ENCODE data around the gene DACH1.

DNA sequence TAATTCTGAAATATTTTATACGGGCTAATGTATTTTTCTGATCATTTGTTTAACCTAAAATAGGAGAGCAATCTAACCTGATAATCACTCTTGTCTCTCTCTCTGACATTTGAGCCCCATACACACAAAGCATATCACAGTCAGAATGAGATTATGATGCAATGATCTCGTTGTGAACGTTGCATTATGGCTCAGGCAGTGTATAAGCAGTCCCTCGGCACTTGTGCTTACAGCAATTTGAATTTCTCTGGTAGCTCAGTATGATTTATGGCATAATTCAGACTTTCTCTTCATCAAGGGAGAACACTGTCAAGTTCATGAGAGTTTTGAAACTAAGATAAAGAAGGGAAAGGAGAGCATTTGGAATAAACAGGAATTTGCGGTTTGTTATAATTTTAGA is 256.1 kb downstream of the DACH1 start:
- TF ChIP-seq TAF1 (IDR thresholded peaks at IDR 0.05; ENCODE audit: borderline replicate concordance, low read depth, low read length) (no peak), POLR2A (IDR thresholded peaks at IDR 0.05; ENCODE audit: low read depth, low read length) (no peak), POLR2AphosphoS5 (IDR thresholded peaks at IDR 0.05; ENCODE audit: low read depth, low read length) (no peak)
